Stomach (tissue), 9 donors: ENCODE results near the gene C2orf68. TPM values are rescaled to one million over a fixed set of nuclear protein-coding genes. Genes with fewer than 3 reads are reported as not detected.
"Not testable (repeated sequence)": the region's sequence is repeated elsewhere in the genome, so short reads cannot be mapped to it uniquely, and the experiment has no call there.

ENCODE experiments used
- DNase-seq, 2 donors: peaks; one replicate each; pipeline versions ENCODE4 v3.0.0 to v3.0.0-alpha.2; 2013 to 2019
- H3K27ac ChIP-seq, 5 donors: fragments of 200-600 bp in 4 of 5; sonication (generic) in 4 of 5; one replicate each; pipeline ENCODE4 v1.5.1; 2013 to 2019; ENCODE audit warnings: mild to moderate bottlenecking in 1 of 5, moderate library complexity in 1 of 5
- H3K27me3 ChIP-seq, 3 donors: fragments of 200-600 bp; sonication (generic); one replicate each; pipeline ENCODE4 v1.5.1; 2017 to 2019; ENCODE audit warnings: mixed run types in 1 of 3
- H3K36me3 ChIP-seq, 4 donors: fragments of 200-600 bp; sonication (generic); 1 replicate in 3 of 4; 2 replicates in 1 of 4; pipeline ENCODE4 v1.5.1; 2016 to 2019
- H3K4me1 ChIP-seq, 4 donors: fragments of 200-600 bp; sonication (generic); one replicate each; pipeline ENCODE4 v1.5.1; 2016 to 2019
- H3K4me3 ChIP-seq, 4 donors: fragments of 200-600 bp; sonication (generic) in 3 of 4; one replicate each; pipeline ENCODE4 v1.5.1; 2016 to 2019; ENCODE audit warnings: mild to moderate bottlenecking in 1 of 4
- H3K9me3 ChIP-seq, 4 donors: fragments of 200-600 bp; sonication (generic); one replicate each; pipeline ENCODE4 v1.5.1; 2016 to 2019
- CTCF ChIP-seq, 7 experiments: fragments of 450-650 bp in 4 of 7; fragments of 200-600 bp in 3 of 7; sonication (generic) in 3 of 7; IDR thresholded peaks; one replicate each; pipeline ENCODE4 v1.5.1; 2016 to 2019; ENCODE audit warnings: antibody characterized with exemption in 7 of 7, control low read depth in 2 of 7, mild to moderate bottlenecking in 1 of 7
- EP300 ChIP-seq: sonication (generic); formaldehyde crosslinking; IDR thresholded peaks from one replicate; pipeline ENCODE4 v1.6.1; 2017; ENCODE audit warnings: antibody characterized with exemption
- POLR2A ChIP-seq, 4 donors: fragments of 450-650 bp; IDR thresholded peaks; one replicate each; pipeline ENCODE4 v1.6.1; 2016; ENCODE audit warnings: antibody characterized with exemption in 4 of 4, control low read depth in 2 of 4, mild to moderate bottlenecking in 1 of 4, moderate library complexity in 1 of 4
- POLR2AphosphoS5 ChIP-seq, 3 donors: sonication (generic); formaldehyde crosslinking; IDR thresholded peaks; one replicate each; pipeline ENCODE4 v1.6.1; 2016; ENCODE audit warnings: antibody characterized with exemption in 3 of 3
- WGBS, 5 donors: extraction: QIAGEN DNeasy Blood & Tissue Kit in 3 of 5; methylation state at CpG; one replicate each; pipeline versions ENCODE4 v1.1.5 to v1.1.7; 2013 to 2018; 5-methylcytosine and 5-hydroxymethylcytosine counted together
- intact Hi-C: fragments of 100-400 bp; cut with DNase I; formaldehyde crosslinking; loops from one replicate; pipeline ENCODE4 v1.15.1; 2023; ENCODE audit warnings: low total_unique reads
- polyA plus RNA-seq, 3 donors: library from polyadenylated mRNA; stranded (reverse); fragments of 200-250 nt; gene quantifications; one replicate each; pipeline ENCODE4 v1.2.3, GENCODE V29; 2013
- total RNA-seq, 5 donors: library from RNA; depleted of rRNA; stranded (reverse); fragments of >200 nt; gene quantifications; one replicate each; pipeline versions ENCODE4 v1.1.0 to v1.2.3, GENCODE V29; 2014 to 2016
- donor health status: healthy with polysubstance abuse.
- donor health status: Bipolar disorder and iron deficiency.
- donor health status: healthy.

C2orf68 gene
- total and polyA plus RNA-seq, 8 donors: 12.7 to 40.8 (median 20.2) TPM

- intact Hi-C loops: no loop called here
- Histone ChIP-seq H3K27me3 (no peaks in the 10 kb centered on the region), H3K4me3 (no peak overlapping the region), H3K27ac (peak overlapping the region; percentile 46 to 94 (median 88)), H3K4me1 (peaks cover 72 to 90% (median 84%) of the 10 kb centered on the region in 4 donors), H3K36me3 (peaks cover 9 to 38% (median 23%) of the 10 kb centered on the region in 4 donors), H3K9me3 (no peaks in the 10 kb centered on the region)
- peak in 1 of 2 donors; percentile 81 for DNase-seq
- TF ChIP-seq POLR2AphosphoS5 (IDR thresholded peaks at IDR 0.05): no peak
- TF ChIP-seq POLR2A (IDR thresholded peaks at IDR 0.05): no peak
- TF ChIP-seq EP300: no peak
- 21 to 39% (median 23%) methylated on average over 4 of the region's 4 CpGs for WGBS, 5 donors
Measured at GRCh38 chr2:85605406-85606115, 6.3 kb downstream of the C2orf68 start.

DNA sequence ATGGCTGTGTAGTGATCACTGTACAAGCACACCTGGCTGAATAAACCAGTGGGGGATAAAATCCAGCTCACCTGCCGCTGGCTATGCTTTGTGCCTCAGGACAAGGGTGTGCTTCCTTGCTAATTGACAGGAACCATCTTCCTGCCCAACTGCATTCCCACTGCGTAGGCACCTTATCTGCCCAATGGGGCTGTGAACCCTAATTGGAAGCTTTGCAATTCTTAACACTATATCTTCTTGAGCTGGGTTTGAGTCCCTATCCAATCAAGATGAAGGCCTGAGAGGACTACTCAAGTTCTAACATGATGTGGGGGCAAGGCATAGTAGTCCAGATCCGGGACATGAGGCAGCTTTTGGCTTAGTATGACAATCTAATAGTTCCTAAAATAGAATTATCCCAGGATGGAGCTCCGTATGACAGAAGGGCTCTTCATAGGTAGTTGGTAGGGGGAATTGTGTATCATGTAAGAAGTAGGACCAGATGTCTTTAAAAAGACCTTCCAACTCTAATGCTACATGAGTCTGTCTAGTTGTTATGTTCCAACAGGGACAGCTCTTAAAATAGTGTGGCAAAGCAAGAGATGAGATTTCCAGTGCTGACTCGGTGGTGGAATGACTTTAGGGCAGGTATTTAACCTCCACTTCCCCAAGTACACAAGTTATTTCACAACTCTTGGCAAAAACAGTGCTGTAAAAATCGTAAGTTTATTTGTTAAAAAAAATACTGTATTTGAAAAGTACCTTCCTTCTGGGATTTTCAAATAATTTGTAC, 7.1 kb downstream of the C2orf68 start:
- peak overlapping the region in 3 of 4 donors; percentile 82 to 83 (median 82) for H3K4me3 ChIP-seq
- H3K4me1 ChIP-seq: peaks cover 64 to 90% (median 81%) of the 10 kb centered on the region in 4 donors
- H3K36me3 ChIP-seq: peaks cover 9 to 46% (median 31%) of the 10 kb centered on the region in 4 donors
- no peaks in the 10 kb centered on the region for H3K27me3 ChIP-seq
- H3K27ac ChIP-seq: peak overlapping the region in 4 of 5 donors; percentile 83 to 94 (median 90)
- no peak for DNase-seq
- TF ChIP-seq POLR2A (IDR thresholded peaks at IDR 0.05) (no peak), CTCF (IDR thresholded peaks at IDR 0.05) (no peak), POLR2AphosphoS5 (IDR thresholded peaks at IDR 0.05) (peak in 1 of 3 donors; percentile 5)
- intact Hi-C loops: no loop called here
- no peaks in the 10 kb centered on the region for H3K9me3 ChIP-seq
- 44 to 56% (median 50%) methylated on average over 6 of the region's 6 CpGs for WGBS, 5 donors

DNA sequence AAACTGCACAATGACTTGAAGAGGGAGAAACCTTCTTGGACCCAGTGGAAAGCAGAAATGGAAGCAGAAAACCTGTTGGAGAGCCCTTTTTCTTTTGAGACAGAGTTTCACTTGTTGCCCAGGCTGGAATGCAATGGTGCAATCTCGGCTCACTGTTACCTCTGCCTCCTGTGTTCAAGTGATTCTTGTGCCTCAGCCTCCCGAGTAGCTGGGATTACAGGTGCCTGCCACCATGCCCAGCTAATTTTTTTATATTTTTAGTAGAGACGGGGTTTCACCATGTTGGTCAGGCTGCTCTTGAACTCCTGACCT, 7.8 kb downstream of the C2orf68 start:
- intact Hi-C loops, DNase-seq: not testable (repeated sequence)
- peak overlapping the region; percentile 63 to 83 (median 82) for H3K4me3 ChIP-seq

GRCh38 chr2:85602476-85603234, 9.2 kb downstream of the C2orf68 start, which contains the start of gene TMEM150A:
TMEM150A (minus strand) TSS chr2:85602698; CDS start chr2:85601948, 750 bp downstream.
- peak; percentile 96 to 98 for DNase-seq
- H3K4me1 ChIP-seq: peaks cover 51 to 89% (median 79%) of the 10 kb centered on the region in 4 donors
- no peaks in the 10 kb centered on the region for H3K9me3 ChIP-seq
- intact Hi-C loops: no loop called here
- H3K27me3 ChIP-seq: no peaks in the 10 kb centered on the region
- H3K4me3 ChIP-seq: peak within 1 kb of the TSS; percentile 63 to 83 (median 82)
- TF ChIP-seq CTCF (IDR thresholded peaks at IDR 0.05): peak in 4 of 7 experiments; percentile 18 to 53 (median 32)
- no peak for TF ChIP-seq POLR2A (IDR thresholded peaks at IDR 0.05)
- TF ChIP-seq POLR2AphosphoS5 (IDR thresholded peaks at IDR 0.05): peak; percentile 75 to 77 (median 76)
- H3K36me3 ChIP-seq: peaks cover 10 to 46% (median 34%) of the 10 kb centered on the region in 4 donors
- 0 to 1% (median 1%) methylated on average over 9 to 73 of the region's 73 CpGs for whole genome bisulfite sequencing, 5 donors
- H3K27ac ChIP-seq: peak within 1 kb of the TSS; percentile 83 to 94 (median 88)

More for the DNA sequence above, 7.8 kb downstream of the C2orf68 start:
- WGBS, 5 donors: 72 to 83% (median 74%) methylated on average over 3 of the region's 3 CpGs
- Histone ChIP-seq H3K27ac (peak overlapping the region in 4 of 5 donors; percentile 83 to 94 (median 90)), H3K36me3 (peaks cover 11 to 46% (median 32%) of the 10 kb centered on the region in 4 donors), H3K4me1 (peaks cover 58 to 90% (median 81%) of the 10 kb centered on the region in 4 donors)
- not testable (repeated sequence) for H3K27me3 ChIP-seq, H3K9me3 ChIP-seq
